B cell (primary cell): ENCODE results near the gene NCOA5. TPM values are rescaled to one million over a fixed set of nuclear protein-coding genes. Genes with fewer than 3 reads are reported as not detected.

ENCODE experiments used
- ATAC-seq: fragments of 200-7000 bp; cut with Tn5 transposase; one replicate; pipeline ENCODE4 v1.10.0; 2021; ENCODE audit warnings: low read depth, mild to moderate bottlenecking, moderate number of reproducible peaks, moderate library complexity
- CTCF ChIA-PET: fragments of 350-600 bp; sonication (Branson Sonifier 250); formaldehyde crosslinking; loops from one replicate; lab custom pipeline; 2021; ENCODE audit warnings: antibody characterized with exemption, inconsistent platforms; lab: Charles Lee
- POLR2A ChIA-PET: fragments of 350-600 bp; sonication (Branson Sonifier 250); formaldehyde crosslinking; loops from one replicate; lab custom pipeline; 2021; ENCODE audit warnings: antibody characterized with exemption; lab: Charles Lee
- DNase-seq: peaks from one replicate; pipeline ENCODE4 v3.0.0; 2013
- H2AFZ ChIP-seq: 2 replicates; pipeline ENCODE4 v1.6.1; 2012; ENCODE audit warnings: mild to moderate bottlenecking, low read depth, low read length; ENCODE audit not compliant: insufficient read depth, poor library complexity, severe bottlenecking
- H3K27ac ChIP-seq, 2 donors: 1 replicate in 1 of 2; 2 replicates in 1 of 2; pipeline ENCODE4 v1.5.1; 2012 to 2013; ENCODE audit warnings: low read length in 2 of 2, mild to moderate bottlenecking in 2 of 2, moderate library complexity in 1 of 2
- H3K27me3 ChIP-seq, 4 experiments: fragments of 200-600 bp in 1 of 4; sonication (generic) in 1 of 4; replicated peaks in 1 of 4; 1 replicate in 2 of 4; 2 replicates in 2 of 4; pipeline versions ENCODE4 v1.6.1 to v1.7.0; 2013 to 2016; ENCODE audit warnings: low read length in 3 of 4, mild to moderate bottlenecking in 2 of 4, mixed read lengths in 1 of 4, moderate library complexity in 1 of 4; ENCODE audit not compliant: insufficient read depth in 4 of 4, control insufficient read depth in 3 of 4; ENCODE audit errors: control extremely low read depth in 1 of 4
- H3K36me3 ChIP-seq, 2 experiments: replicated peaks in 1 of 2; 1 replicate in 1 of 2; 2 replicates in 1 of 2; pipeline versions ENCODE4 v1.6.1 to v1.7.1; 2013; ENCODE audit warnings: low read length in 1 of 2; ENCODE audit not compliant: insufficient read depth in 2 of 2, control insufficient read depth in 1 of 2; ENCODE audit errors: control extremely low read depth in 1 of 2, extremely low read depth in 1 of 2
- H3K4me1 ChIP-seq, 2 donors: fragments of 200-600 bp in 1 of 2; sonication (generic) in 1 of 2; 1 replicate in 1 of 2; 2 replicates in 1 of 2; pipeline versions ENCODE4 v1.5.1 to v1.6.1; 2013 to 2017; ENCODE audit warnings: low read length in 2 of 2; ENCODE audit not compliant: control insufficient read depth in 2 of 2, insufficient read depth in 2 of 2
- H3K4me2 ChIP-seq: replicated peaks from 2 replicates; pipeline ENCODE3; 2012; ENCODE audit warnings: mild to moderate bottlenecking, low read depth, low read length; ENCODE audit not compliant: poor library complexity, severe bottlenecking
- H3K4me3 ChIP-seq, 5 experiments: fragments of 200-600 bp in 1 of 5; sonication (generic) in 1 of 5; 1 replicate in 3 of 5; 2 replicates in 2 of 5; pipeline versions ENCODE4 v1.5.1 to v1.7.0; 2011 to 2016; ENCODE audit warnings: low read length in 4 of 5, mild to moderate bottlenecking in 4 of 5, low read depth in 2 of 5, control low read depth in 1 of 5, moderate library complexity in 1 of 5; ENCODE audit not compliant: insufficient read depth in 1 of 5; ENCODE audit errors: control extremely low read depth in 1 of 5, extremely low read depth in 1 of 5
- H3K79me2 ChIP-seq: fragments of 200-600 bp; sonication (generic); one replicate; pipeline ENCODE4 v1.6.0; 2016; ENCODE audit warnings: low read length; ENCODE audit not compliant: control insufficient read depth, insufficient read depth
- H3K9ac ChIP-seq: fragments of 200-600 bp; sonication (generic); 2 replicates; pipeline ENCODE4 v1.6.1; 2017; ENCODE audit warnings: mild to moderate bottlenecking, low read length, moderate library complexity
- H3K9me3 ChIP-seq, 3 donors: one replicate each; pipeline versions ENCODE4 v1.6.1 to v1.7.1; 2013; ENCODE audit warnings: low read length in 2 of 3; ENCODE audit not compliant: control insufficient read depth in 2 of 3, insufficient read depth in 1 of 3; ENCODE audit errors: control extremely low read depth in 1 of 3
- H4K20me1 ChIP-seq: 2 replicates; pipeline ENCODE4 v1.6.0; 2012; ENCODE audit warnings: mild to moderate bottlenecking, low read length; ENCODE audit not compliant: insufficient read depth, control insufficient read depth, poor library complexity, severe bottlenecking
- H3K27ac Mint-ChIP-seq: one replicate; pipeline ENCODE4 v1.8.0; 2021; ENCODE audit warnings: mixed read lengths
- H3K27me3 Mint-ChIP-seq: one replicate; pipeline ENCODE4 v1.8.0; 2021; ENCODE audit warnings: mixed read lengths
- H3K4me1 Mint-ChIP-seq: one replicate; pipeline ENCODE4 v1.8.0; 2021; ENCODE audit warnings: mixed read lengths
- H3K4me3 Mint-ChIP-seq: one replicate; pipeline ENCODE4 v1.8.0; 2021; ENCODE audit warnings: mixed read lengths
- H3K9me3 Mint-ChIP-seq: one replicate; pipeline ENCODE4 v1.8.0; 2022; ENCODE audit warnings: mixed read lengths; ENCODE audit not compliant: insufficient read depth
- CTCF ChIP-seq: fragments of 200-600 bp; IDR thresholded peaks from one replicate; pipeline ENCODE4 v1.8.0; 2022; ENCODE audit warnings: antibody characterized with exemption, mild to moderate bottlenecking
- EZH2 ChIP-seq: IDR thresholded peaks from 2 replicates; pipeline ENCODE4 v1.6.1; 2012; ENCODE audit warnings: borderline replicate concordance, low read depth, mild to moderate bottlenecking, moderate library complexity, low read length; ENCODE audit not compliant: insufficient read depth, poor library complexity, severe bottlenecking
- WGBS: methylation state at CpG from one replicate; pipeline ENCODE4 v1.1.5; 2013; ENCODE audit warnings: missing lambda C conversion rate; ENCODE audit not compliant: insufficient coverage; 5-methylcytosine and 5-hydroxymethylcytosine counted together
- intact Hi-C: fragments of 100-400 bp; cut with micrococcal nuclease; formaldehyde crosslinking; loops from one replicate; pipeline ENCODE4 v1.10.0; 2022
- polyA plus RNA-seq: library from polyadenylated mRNA; depleted of rRNA; stranded (reverse); fragments of >200 nt; gene quantifications from 2 replicates; pipeline ENCODE4 v1.2.3, GENCODE V29; 2012
- total RNA-seq, 2 donors: library from RNA; stranded (reverse); fragments of 120-200 nt in 1 of 2; gene quantifications; 1 replicate in 1 of 2; 2 replicates in 1 of 2; pipeline versions ENCODE4 v1.2.3 to v1.2.4, GENCODE V29; 2013 to 2022

NCOA5 gene
- total and polyA plus RNA-seq, 2 donors (not counting 1 experiment from before 2014, with no cell fraction given) = 26.0 to 41.6 TPM

GRCh38 chr20:46088409-46089166, 1.2 kb downstream of the NCOA5 start:
- H3K4me1 Mint-ChIP-seq = peaks cover 55% of the 10 kb centered on the region
- peaks cover 21 to 43% of the 10 kb centered on the region in 2 donors for H3K4me1 ChIP-seq
- POLR2A ChIA-PET = interaction anchor here (0.6 to 1.1 kb wide), 2 partner anchors 29 to 31 kb away, joined by 3 read pairs; no protein-coding TSS in a partner anchor
- no peaks in the 10 kb centered on the region for H3K27me3 ChIP-seq
- H3K27ac Mint-ChIP-seq = peak overlapping the region; percentile 90
- peaks cover 0 to 3% (median 0%) of the 10 kb centered on the region in 3 donors for H3K9me3 ChIP-seq
- H4K20me1 ChIP-seq = peaks cover 58% of the 10 kb centered on the region
- peaks cover 58% of the 10 kb centered on the region for H3K79me2 ChIP-seq
- peak overlapping the region; percentile 84 for H3K9ac ChIP-seq
- TF ChIP-seq EZH2 (no peak), CTCF (no peak)
- H3K9me3 Mint-ChIP-seq = no peaks in the 10 kb centered on the region
- peak overlapping the region; percentile 45 to 86 (median 77) for H3K4me3 ChIP-seq
- DNase-seq (no peak), ATAC-seq (no peak)
- no peaks in the 10 kb centered on the region for H3K36me3 ChIP-seq
- H2AFZ ChIP-seq = peak overlapping the region; percentile 74
- H3K4me3 Mint-ChIP-seq = peak overlapping the region; percentile 93
- CTCF ChIA-PET = interaction anchor here (0.9 to 2.3 kb wide), 12 partner anchors 9 to 318 kb away, joined by 3 to 10 read pairs (median 4); partner anchors contain the start of gene ELMO2
- H3K27ac ChIP-seq = peak overlapping the region; percentile 71 to 94
- 8% methylated on average over 18 of the region's 22 CpGs for WGBS
- H3K27me3 Mint-ChIP-seq = no peaks in the 10 kb centered on the region
- intact Hi-C loops = loop anchor here (1.0 to 2.0 kb wide), 3 partner anchors 20 to 276 kb away; partner anchors contain the start of gene PCIF1
- H3K4me2 ChIP-seq = peak overlapping the region; percentile 85

- Mint-ChIP-seq H3K27me3 (no peaks in the 10 kb centered on the region), H3K4me1 (peaks cover 68% of the 10 kb centered on the region), H3K27ac (peak overlapping the region; percentile 23), H3K4me3 (peak overlapping the region; percentile 23), H3K9me3 (no peaks in the 10 kb centered on the region)
- Histone ChIP-seq H3K27ac (no peak overlapping the region), H3K4me2 (no peak overlapping the region), H3K36me3 (no peaks in the 10 kb centered on the region), H3K4me1 (peaks cover 21 to 49% of the 10 kb centered on the region in 2 donors), H3K27me3 (no peaks in the 10 kb centered on the region), H2AFZ (no peak overlapping the region), H3K9me3 (no peaks in the 10 kb centered on the region), H3K4me3 (no peak overlapping the region), H3K9ac (no peak overlapping the region), H3K79me2 (peaks cover 73% of the 10 kb centered on the region), H4K20me1 (peaks cover 73% of the 10 kb centered on the region)
- POLR2A ChIA-PET = no interaction called here
- TF ChIP-seq CTCF (peak; percentile 46), EZH2 (no peak)
- CTCF ChIA-PET = interaction anchor here (1.2 to 2.3 kb wide), 5 partner anchors 8 to 100 kb away, joined by 3 to 10 read pairs (median 7); no protein-coding TSS in a partner anchor
- ATAC-seq = no peak
- WGBS = no CpG with 5 or more reads among the region's 8 CpGs
- no peak for DNase-seq
- intact Hi-C loops = loop anchor here (2.0 kb wide), 1 partner anchor 64 kb away; no protein-coding TSS in a partner anchor
Measured at GRCh38 chr20:46087161-46087560, 2.6 kb downstream of the NCOA5 start.
